GM23248 (cell line): ENCODE results near the gene NFIA.

Experiments used
- EZH2 ChIP-seq: fragments of 200-600 bp; sonication (generic); IDR thresholded peaks from 2 replicates; pipeline ENCODE4 v1.6.1; 2018; ENCODE audit warnings: antibody characterized with exemption, mild to moderate bottlenecking; ENCODE audit not compliant: insufficient read depth, poor library complexity, severe bottlenecking
- EZH2phosphoT487 ChIP-seq: fragments of 200-600 bp; sonication (generic); IDR thresholded peaks from 2 replicates; pipeline ENCODE4 v1.6.1; 2018; ENCODE audit warnings: antibody characterized with exemption, moderate library complexity, mild to moderate bottlenecking, low read depth; ENCODE audit not compliant: insufficient read depth

DNA sequence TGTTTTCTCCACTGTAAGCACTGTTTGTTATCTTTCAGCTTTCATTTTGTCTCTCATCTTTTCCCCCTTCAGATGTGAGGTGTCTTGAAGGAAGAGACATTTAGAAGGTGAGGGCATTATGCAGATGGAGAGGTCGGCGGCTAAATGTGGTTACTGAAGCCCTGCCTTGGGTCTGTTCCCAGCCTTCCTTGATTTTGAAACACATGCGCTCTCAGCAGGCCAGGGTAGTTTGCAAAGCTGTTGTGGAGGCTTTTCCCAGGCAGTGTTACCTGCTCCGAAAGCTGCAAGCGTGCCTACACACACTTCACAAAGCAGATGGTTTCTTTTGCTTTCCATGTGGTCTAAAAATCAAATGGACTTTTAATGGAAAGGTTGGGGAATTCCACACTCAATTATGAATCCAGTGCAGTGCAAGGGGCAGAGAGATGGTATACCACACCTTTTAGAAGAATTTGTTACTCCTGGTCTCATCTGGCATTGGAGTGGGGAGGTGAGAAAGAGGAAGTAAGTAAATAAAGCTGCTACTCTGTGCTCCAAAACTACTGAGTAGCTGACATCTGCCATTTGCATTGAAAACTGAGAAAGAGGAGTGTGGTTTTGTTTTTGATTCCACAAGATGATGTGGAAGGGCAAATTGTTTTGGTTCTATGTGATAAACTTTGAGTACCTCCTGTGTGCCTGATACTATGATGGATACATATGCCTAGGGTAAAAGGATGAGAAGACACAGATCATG is 91.9 kb downstream of the NFIA start:
- no peak for TF ChIP-seq EZH2
- no peak for TF ChIP-seq EZH2phosphoT487
